Right forelimb (tissue), 1 donor: Measurements from ENCODE around the gene HEBP2.

Source experiments
- DNase-seq: peaks from one replicate; pipeline ENCODE4 v3.0.0-alpha.2; 2018

The HEBP2 gene

GRCh38 chr6:138455746-138456400, 51.9 kb downstream of the HEBP2 start:
- no peak for DNase-seq

GRCh38 chr6:138456401-138456790, 52.4 kb downstream of the HEBP2 start:
- DNase-seq = no peak

GRCh38 chr6:138461647-138462046, 57.6 kb downstream of the HEBP2 start:
- DNase-seq = no peak

DNA sequence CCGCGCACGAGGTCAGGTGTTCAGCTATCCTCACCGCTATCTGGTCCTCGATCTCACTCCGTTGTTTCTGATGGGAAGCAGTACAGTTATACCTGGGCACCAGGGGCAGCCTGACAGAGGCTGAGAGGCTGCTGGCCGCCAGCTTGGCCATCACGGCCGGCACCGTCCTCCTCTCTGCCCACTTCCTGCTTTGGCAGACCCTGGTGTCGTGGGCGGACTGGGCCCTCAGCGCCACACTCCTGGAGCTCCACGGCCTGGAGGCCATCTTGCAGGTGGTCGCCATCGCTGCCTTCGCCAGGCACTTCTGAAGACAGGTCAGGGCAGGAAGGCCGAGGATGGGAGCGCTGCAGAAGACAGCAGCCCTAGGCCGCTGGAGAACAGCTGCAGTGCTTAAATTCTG, 60.1 kb downstream of the HEBP2 start:
- no peak for DNase-seq

DNA sequence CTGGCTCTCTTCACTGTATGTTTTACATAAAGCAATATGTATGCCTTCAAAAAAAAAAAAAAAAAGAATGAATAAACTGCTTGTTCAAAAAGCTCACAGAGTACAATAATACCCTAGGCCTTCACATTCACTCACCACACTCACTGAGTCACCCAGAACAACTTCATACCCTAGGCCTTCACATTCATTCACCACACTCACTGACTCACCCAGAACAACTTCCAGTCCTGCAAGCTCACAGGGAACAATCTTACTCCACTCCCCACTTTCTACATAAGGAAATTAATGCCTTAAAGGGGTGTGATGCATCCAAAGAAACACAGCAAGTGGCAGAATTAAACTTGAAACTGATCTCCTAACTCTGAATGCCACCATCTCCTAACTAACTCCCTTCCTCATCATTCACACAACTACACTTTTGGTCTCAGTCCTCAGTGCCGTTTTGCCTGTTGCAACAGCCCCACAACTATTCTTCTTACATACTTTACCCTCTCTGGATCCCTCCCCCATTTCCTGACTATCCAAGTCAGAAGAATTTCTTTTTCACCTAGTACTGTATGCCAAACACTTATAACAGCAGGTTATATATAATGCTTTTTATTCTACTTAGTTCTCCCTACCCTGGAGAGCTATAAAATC, 61.1 kb downstream of the HEBP2 start:
- DNase-seq = no peak

DNA sequence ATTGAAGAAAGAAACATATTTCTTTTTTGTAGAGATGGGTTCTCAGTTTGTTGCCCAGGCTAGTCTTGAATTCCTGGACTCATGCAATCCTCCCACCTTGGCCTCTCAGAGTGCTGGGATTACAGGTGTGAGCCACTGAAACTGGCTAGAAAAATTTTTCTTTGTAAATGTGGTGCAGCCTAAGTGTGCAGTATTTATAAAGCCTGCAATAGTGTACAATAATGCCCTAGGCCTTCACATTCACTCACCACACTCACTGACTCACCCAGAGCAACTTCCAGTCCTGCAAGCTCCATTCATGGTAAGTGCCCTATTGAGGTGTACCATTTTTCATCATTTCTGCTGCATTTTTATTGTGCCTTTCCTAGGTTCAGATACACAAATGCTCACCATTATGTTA, 63.9 kb downstream of the HEBP2 start:
- DNase-seq = no peak

DNA sequence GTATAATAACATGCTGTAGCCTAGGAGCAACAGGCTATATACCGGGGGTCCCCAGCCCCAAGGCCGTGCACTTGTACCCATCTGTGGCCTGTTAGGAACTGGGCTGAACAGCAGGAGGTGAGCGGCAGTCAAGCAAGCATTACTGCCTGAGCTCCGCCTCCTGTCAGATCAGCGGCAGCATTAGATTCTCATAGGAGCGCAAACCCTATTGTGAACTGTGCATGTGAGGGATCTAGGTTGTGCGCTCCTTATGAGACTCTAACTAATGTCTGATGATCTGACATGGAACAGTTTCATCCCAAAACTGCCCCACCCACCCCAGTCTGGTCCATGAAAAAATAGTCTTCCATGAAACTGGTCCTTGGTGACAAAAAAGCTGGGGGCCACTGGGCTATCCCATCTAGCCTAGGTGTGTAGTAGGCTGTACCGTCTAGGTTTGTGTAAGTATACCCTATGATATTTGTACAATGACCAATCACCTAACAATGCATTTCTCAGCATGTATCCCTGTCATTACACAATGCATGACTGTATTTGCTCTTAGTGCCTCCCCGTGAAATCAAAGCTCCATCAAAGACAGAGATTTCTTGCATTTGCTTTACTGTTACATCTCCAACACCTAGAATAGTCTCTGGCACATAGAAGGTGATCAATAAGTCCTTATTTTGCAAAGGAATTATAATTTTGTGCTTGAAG, 64.4 kb downstream of the HEBP2 start:
- no peak for DNase-seq
